Activated naive CD8-positive, alpha-beta T cell treated with anti-CD3 and anti-CD28 coated beads for 36 hours (primary cell): ENCODE results near the gene STXBP6. TPM values are rescaled to one million over a fixed set of nuclear protein-coding genes. Genes with fewer than 3 reads are reported as not detected.

Source experiments
- DNase-seq: peaks from one replicate; pipeline ENCODE4 v3.0.0; 2021
- H3K27ac Mint-ChIP-seq: one replicate; pipeline ENCODE4 v1.8.0; 2022; ENCODE audit warnings: mild to moderate bottlenecking, moderate library complexity, mixed read lengths
- H3K27me3 Mint-ChIP-seq: one replicate; pipeline ENCODE4 v1.8.0; 2022; ENCODE audit warnings: mild to moderate bottlenecking, mixed read lengths
- H3K36me3 Mint-ChIP-seq: one replicate; pipeline ENCODE4 v1.8.0; 2021; ENCODE audit warnings: mild to moderate bottlenecking, mixed read lengths
- H3K4me1 Mint-ChIP-seq: one replicate; pipeline ENCODE4 v1.8.0; 2021; ENCODE audit warnings: mixed read lengths
- H3K4me3 Mint-ChIP-seq: one replicate; pipeline ENCODE4 v1.8.0; 2022; ENCODE audit warnings: mild to moderate bottlenecking, moderate library complexity, mixed read lengths
- H3K9me3 Mint-ChIP-seq: one replicate; pipeline ENCODE4 v1.8.0; 2022; ENCODE audit warnings: mixed read lengths
- total RNA-seq, 2 experiments: library from RNA; stranded (reverse); gene quantifications; one replicate each; pipeline ENCODE4 v1.2.3, GENCODE V29; 2021

The STXBP6 gene
- total RNA-seq, 2 experiments from 2014 or later: not detected

DNA sequence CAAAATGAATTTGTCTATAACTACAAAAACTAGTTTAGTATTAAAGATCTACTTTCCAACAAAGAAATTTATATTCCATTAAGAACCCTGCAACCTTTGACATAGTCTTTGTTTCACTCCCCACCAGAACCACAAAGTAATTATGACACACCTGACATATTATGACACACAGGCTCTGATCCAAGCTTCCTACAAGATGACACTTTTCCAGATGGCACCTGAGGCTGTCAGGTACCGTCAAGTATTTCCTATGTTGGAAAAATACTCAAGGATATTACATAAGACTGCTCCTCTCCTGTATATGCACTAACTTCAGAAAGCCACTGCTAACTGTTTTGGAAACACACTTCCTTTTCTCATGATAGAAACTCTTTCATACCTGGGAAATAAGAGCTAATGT, 38.9 kb downstream of the STXBP6 start:
- no peak overlapping the region for H3K4me3 Mint-ChIP-seq
- no peaks in the 10 kb centered on the region for H3K36me3 Mint-ChIP-seq
- H3K27ac Mint-ChIP-seq: no peak overlapping the region
- no peak for DNase-seq
- no peaks in the 10 kb centered on the region for H3K4me1 Mint-ChIP-seq
- peaks cover 3% of the 10 kb centered on the region for H3K27me3 Mint-ChIP-seq
- no peaks in the 10 kb centered on the region for H3K9me3 Mint-ChIP-seq

DNA sequence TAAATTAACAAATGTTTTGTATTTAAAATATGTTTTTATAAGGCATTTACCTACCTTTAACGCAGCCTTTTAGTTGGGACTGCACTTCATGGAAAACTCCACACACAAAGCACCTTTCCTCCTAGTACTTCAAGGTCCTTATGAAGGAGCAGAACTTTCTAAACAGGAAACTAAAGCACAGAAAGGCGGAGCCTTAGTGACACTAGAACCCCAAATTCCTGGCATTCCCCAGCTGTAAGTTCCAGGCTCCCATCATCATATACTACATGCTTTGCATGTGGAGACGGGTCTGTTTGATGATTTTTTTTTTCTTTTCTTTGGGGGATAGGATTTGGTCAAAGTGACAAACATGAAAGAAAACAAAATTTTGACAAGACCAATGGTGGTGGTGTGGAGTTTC, 39.5 kb downstream of the STXBP6 start:
- no peaks in the 10 kb centered on the region for H3K36me3 Mint-ChIP-seq
- no peaks in the 10 kb centered on the region for H3K9me3 Mint-ChIP-seq
- no peak overlapping the region for H3K4me3 Mint-ChIP-seq
- no peaks in the 10 kb centered on the region for H3K4me1 Mint-ChIP-seq
- no peaks in the 10 kb centered on the region for H3K27me3 Mint-ChIP-seq
- no peak overlapping the region for H3K27ac Mint-ChIP-seq
- no peak for DNase-seq

DNA sequence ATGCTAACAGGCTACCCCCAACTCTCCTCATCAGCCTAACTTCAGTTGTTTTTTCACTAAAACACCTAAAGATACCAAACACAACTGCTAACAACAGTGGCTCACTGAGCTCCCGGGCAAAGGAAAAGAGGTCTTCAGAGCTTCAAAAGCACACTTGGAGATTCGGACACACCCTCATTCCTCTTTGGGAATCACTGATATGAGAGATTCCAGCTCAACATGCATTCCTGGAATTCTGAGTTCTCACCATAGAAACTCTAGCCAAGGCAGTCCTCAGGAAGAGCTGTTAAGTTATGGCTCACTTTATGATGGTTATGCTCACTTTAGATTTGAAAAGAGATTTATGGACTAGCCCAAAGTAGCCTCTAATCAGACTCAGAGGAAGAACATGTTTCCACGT, 40.1 kb downstream of the STXBP6 start:
- no peaks in the 10 kb centered on the region for H3K9me3 Mint-ChIP-seq
- no peaks in the 10 kb centered on the region for H3K36me3 Mint-ChIP-seq
- H3K4me1 Mint-ChIP-seq: no peaks in the 10 kb centered on the region
- H3K27ac Mint-ChIP-seq: no peak overlapping the region
- no peak overlapping the region for H3K4me3 Mint-ChIP-seq
- DNase-seq: no peak
- H3K27me3 Mint-ChIP-seq: no peaks in the 10 kb centered on the region

DNA sequence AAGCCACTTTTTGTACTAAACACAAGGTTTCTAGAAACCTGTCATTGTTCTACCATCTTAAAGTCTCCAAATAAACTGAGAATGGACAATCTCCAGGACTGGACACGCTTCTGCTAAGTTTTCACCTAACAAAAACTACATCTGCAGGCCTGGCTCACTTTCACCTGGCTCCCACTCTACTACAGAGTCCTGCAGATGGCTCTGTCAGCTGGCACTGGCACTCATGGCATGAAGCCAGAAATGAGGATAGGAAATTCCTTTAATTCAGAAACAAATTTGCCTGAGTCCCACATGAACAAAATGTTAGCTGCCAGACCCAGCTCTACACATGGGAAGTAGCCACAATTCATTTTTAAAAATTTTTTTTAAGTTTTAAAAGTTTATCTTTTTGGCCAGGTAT, 42.1 kb downstream of the STXBP6 start:
- no peaks in the 10 kb centered on the region for H3K4me1 Mint-ChIP-seq

DNA sequence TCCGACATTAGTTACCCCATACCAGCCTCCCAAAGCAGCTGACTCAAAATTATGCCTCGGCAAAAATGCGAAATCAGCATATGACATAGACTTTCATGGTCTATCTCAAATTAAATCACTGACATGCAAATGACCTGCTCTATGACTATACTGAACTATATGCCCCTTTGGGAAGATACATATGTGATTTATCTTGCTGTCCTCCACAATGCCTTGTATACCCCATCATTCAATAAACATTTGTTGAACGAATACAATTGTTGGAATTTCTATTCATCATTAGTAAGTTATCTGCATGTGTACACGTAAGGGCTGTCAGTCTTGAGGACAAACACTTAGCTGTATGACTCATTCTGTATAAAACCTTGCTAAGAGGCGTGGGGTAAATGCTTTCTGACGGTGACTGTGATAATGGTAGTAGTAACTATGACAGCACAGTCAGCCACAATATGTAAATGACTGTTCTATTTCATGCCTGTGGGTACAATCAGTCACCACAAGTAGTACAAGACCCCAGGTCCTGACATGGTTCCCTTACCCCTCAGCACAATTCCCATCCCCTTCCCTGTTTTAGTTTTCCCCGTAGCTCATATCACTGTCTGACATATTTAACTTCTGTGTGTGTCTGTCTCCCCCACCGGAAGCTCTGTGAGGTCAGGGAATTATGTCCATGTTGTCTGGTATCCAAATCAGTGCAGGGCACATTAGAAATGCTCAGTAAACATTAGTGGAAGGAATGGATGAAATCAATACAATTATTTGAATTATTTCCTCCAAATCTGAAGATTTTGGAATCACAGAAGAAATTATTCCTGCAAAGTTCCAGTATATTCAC, 42.8 kb downstream of the STXBP6 start:
- H3K36me3 Mint-ChIP-seq: no peaks in the 10 kb centered on the region
- H3K27ac Mint-ChIP-seq: no peak overlapping the region
- H3K4me1 Mint-ChIP-seq: no peaks in the 10 kb centered on the region
- no peaks in the 10 kb centered on the region for H3K9me3 Mint-ChIP-seq
- no peak for DNase-seq
- no peaks in the 10 kb centered on the region for H3K27me3 Mint-ChIP-seq
- H3K4me3 Mint-ChIP-seq: no peak overlapping the region

More for the DNA sequence above, 42.1 kb downstream of the STXBP6 start:
- H3K27ac Mint-ChIP-seq: no peak overlapping the region
- no peaks in the 10 kb centered on the region for H3K27me3 Mint-ChIP-seq
- no peak for DNase-seq
- no peak overlapping the region for H3K4me3 Mint-ChIP-seq
- no peaks in the 10 kb centered on the region for H3K36me3 Mint-ChIP-seq
- no peaks in the 10 kb centered on the region for H3K9me3 Mint-ChIP-seq

DNA sequence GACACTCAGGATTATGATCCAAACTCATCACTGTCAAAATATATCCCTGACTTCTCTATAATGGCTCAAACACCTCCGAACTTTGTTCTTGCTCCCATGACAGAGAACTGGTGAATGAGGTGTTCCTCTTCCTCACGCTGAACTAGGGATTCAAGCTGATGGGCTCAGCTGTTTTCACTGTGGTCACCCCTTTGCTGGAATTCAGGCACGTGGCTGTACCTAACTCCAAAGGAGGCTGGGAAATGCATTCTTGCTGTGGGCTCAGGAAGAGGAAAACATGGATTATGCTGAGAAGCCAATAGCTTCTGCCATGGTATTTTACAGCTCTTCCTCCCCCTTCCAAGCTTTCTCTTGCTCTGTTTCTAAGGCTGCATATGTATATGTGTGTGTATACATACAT, 43.9 kb downstream of the STXBP6 start:
- Mint-ChIP-seq H3K27me3 (no peaks in the 10 kb centered on the region), H3K27ac (no peak overlapping the region), H3K36me3 (no peaks in the 10 kb centered on the region), H3K4me3 (no peak overlapping the region), H3K9me3 (no peaks in the 10 kb centered on the region), H3K4me1 (no peaks in the 10 kb centered on the region)
- DNase-seq: no peak

DNA sequence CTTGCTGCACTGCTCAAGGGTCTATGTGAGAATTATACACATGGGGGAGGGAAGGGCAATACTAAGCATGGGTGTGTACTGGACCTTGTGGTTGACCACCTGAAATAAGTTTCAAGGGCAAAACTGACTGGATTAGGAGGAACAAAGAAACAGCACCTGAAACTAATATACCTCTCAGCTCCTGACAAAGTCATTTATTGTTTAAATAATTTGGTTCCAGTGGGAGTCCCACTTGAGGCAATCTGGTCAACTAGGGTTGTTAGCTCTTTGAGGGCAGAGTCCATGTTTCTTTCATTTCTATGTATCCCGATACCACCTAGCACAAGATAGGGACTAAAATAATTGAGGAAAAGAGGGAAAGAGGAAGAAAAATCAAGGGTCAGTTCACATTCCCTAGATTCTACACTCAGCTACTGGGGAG, 45.5 kb downstream of the STXBP6 start:
- H3K4me1 Mint-ChIP-seq: no peaks in the 10 kb centered on the region
- no peak for DNase-seq
- H3K27ac Mint-ChIP-seq: no peak overlapping the region
- no peak overlapping the region for H3K4me3 Mint-ChIP-seq
- no peaks in the 10 kb centered on the region for H3K27me3 Mint-ChIP-seq
- no peaks in the 10 kb centered on the region for H3K9me3 Mint-ChIP-seq
- no peaks in the 10 kb centered on the region for H3K36me3 Mint-ChIP-seq

DNA sequence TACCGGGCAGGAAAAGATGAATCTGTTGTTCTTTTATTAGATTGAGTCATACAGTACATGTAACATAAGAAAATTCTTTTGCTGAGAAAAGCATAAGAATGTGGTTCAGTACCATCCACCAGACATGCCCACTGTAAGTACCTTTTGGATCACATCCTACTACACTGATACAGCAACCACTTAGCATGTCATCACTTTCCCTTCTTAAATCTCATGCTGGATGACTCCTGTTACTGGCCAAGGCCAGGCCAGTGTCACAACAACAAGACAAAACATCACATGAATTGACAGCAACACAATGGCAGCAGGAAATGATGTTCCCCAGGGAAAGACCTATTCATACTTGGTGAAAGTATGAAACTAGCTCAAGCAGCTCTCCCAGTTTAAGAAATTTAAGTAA, 46.4 kb downstream of the STXBP6 start:
- no peak for DNase-seq
- Mint-ChIP-seq H3K36me3 (no peaks in the 10 kb centered on the region), H3K27me3 (no peaks in the 10 kb centered on the region), H3K4me1 (no peaks in the 10 kb centered on the region), H3K4me3 (no peak overlapping the region), H3K9me3 (no peaks in the 10 kb centered on the region), H3K27ac (no peak overlapping the region)

DNA sequence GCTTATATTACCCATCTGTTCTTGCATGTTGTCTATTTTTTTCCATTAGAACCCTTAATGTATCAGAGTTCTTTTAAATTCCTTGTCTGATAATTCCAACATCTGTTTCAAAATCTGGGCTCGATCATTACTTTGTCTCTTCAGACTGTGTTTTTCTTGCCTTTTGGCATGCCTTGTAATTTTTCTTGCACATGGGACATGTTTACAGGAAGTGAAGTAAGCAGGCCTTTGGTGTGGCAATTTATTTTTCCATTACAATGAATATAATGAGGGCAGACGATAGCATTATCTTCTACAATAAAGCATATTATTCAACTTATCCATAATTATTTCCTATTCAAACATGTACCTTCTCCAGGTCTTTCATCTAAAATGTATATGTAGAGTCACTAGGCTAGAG, 48.3 kb downstream of the STXBP6 start:
- no peak overlapping the region for H3K27ac Mint-ChIP-seq
- H3K27me3 Mint-ChIP-seq: no peaks in the 10 kb centered on the region
- no peak overlapping the region for H3K4me3 Mint-ChIP-seq
- H3K9me3 Mint-ChIP-seq: no peaks in the 10 kb centered on the region
- H3K4me1 Mint-ChIP-seq: no peaks in the 10 kb centered on the region
- DNase-seq: no peak
- H3K36me3 Mint-ChIP-seq: no peaks in the 10 kb centered on the region

DNA sequence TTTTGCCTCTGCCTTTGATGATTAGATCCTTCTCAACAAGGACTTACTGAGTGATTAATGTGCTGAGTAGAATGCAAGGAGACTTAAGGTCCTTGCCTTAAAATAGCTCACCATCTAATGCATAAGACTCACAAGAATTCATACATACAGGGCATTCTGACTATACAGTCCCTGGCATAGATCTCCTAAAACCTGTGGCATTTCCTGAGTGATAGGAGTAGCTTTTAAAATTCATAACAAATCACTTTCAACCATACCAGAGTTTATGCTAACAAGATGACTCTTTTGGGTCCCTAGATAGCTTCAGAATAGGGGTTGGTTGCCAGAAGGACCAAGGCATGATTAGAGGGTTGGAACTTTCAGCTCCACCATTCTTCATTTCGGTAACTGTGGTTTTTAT, 48.8 kb downstream of the STXBP6 start:
- Mint-ChIP-seq H3K4me3 (no peak overlapping the region), H3K4me1 (no peaks in the 10 kb centered on the region), H3K36me3 (no peaks in the 10 kb centered on the region), H3K9me3 (no peaks in the 10 kb centered on the region), H3K27me3 (no peaks in the 10 kb centered on the region), H3K27ac (no peak overlapping the region)
- no peak for DNase-seq

DNA sequence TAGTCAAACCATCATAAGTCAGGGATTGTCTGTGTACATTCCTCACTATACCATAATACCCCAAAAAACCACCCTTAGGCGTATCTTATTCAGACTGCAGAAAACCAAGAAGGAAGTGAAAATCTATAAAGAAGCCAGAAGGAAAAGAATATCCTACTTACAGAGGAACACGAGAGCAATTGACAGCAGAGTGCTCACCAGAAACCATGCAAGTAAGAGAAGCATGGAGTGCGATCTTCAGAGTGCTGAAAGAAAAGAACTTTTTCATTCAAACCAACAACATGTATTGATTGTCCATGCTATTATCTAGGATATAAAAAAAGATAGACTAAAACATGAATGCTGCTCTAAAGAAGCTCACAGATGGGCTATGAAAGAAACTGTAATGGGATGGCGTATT, 50.8 kb downstream of the STXBP6 start:
- Mint-ChIP-seq H3K4me3 (no peak overlapping the region), H3K9me3 (no peaks in the 10 kb centered on the region), H3K27ac (no peak overlapping the region), H3K27me3 (no peaks in the 10 kb centered on the region), H3K4me1 (no peaks in the 10 kb centered on the region), H3K36me3 (no peaks in the 10 kb centered on the region)
- no peak for DNase-seq

DNA sequence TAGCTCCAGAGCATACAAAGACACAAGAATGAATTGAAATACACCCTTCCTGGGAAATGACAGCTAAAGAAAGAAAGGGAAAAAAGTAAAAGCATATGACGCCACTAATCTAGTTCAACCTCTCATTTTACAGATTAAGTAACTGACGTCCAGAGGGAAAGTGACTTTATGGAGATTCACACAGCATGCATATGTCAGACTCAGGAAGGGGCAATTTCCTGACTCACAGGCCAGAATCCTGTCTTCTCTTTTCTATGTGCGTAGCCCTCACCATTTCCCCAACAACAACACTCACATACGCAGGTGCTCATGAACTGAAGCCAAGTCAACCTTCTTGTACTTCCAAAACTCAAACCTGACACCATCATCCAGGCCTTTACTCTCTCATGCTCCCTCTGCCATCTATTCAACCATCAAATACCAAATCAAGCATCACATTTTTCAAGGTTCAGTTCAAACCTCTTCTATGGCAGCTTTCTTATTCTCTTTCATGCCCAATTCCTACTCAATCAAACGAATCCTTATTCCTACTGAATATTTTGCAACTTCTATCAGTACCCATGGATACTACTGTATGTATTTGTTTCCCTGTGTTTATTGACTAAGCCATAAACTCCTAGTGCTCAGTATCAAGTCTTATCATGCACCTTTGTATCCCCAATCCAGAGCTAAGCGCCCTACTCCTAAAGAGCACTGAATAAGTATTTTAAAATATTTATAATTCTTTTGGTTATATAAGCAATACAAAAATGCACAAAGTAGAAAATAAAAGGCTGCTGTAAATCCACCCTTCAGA, 52.8 kb downstream of the STXBP6 start:
- Mint-ChIP-seq H3K9me3 (no peaks in the 10 kb centered on the region), H3K36me3 (no peaks in the 10 kb centered on the region), H3K4me3 (no peak overlapping the region), H3K27ac (no peak overlapping the region), H3K27me3 (no peaks in the 10 kb centered on the region), H3K4me1 (no peaks in the 10 kb centered on the region)
- DNase-seq: no peak

DNA sequence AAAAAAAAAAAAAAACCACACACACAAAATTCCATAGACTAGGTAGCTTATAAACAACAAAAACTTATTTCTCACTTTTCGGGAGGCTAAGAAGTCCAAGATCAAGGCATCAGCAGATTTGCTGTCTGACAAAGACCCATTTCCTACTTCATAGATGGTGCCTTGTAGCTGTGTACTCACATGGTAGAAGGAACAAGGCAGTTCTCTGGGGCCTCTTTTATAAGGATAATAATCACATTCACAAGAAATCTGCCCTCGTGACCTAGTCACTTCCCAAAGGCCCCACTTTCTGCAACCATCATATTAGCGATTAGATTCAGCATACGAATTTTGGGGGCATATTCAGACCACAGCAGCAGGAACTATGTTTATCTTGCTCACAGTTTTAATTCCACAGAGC, 54.9 kb downstream of the STXBP6 start:
- Mint-ChIP-seq H3K27me3 (no peaks in the 10 kb centered on the region), H3K4me3 (no peak overlapping the region), H3K27ac (no peak overlapping the region), H3K4me1 (no peaks in the 10 kb centered on the region), H3K9me3 (no peaks in the 10 kb centered on the region), H3K36me3 (no peaks in the 10 kb centered on the region)
- DNase-seq: no peak

DNA sequence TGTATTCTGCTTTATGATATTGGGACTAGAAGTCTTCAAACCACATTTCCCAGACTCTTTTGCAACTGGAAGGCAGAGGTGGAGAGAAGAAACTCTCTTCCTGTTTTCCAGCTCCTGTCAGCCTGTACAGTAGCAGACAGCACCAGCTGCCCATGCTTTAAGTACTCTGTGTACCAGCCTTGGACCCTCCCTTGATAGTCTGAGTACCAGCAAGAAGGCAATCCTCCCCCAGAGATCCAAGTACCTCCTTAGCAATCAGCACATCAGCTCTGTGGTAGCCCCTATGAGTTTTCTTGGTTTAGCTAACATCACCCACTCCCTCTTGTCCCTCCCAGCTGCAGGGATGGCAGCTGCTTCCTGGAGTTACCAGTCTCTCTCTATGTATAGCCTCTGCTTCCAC, 56.3 kb downstream of the STXBP6 start:
- no peak overlapping the region for H3K27ac Mint-ChIP-seq
- H3K4me1 Mint-ChIP-seq: no peaks in the 10 kb centered on the region
- no peak overlapping the region for H3K4me3 Mint-ChIP-seq
- H3K9me3 Mint-ChIP-seq: no peaks in the 10 kb centered on the region
- peaks cover 3% of the 10 kb centered on the region for H3K27me3 Mint-ChIP-seq
- no peaks in the 10 kb centered on the region for H3K36me3 Mint-ChIP-seq
- no peak for DNase-seq

DNA sequence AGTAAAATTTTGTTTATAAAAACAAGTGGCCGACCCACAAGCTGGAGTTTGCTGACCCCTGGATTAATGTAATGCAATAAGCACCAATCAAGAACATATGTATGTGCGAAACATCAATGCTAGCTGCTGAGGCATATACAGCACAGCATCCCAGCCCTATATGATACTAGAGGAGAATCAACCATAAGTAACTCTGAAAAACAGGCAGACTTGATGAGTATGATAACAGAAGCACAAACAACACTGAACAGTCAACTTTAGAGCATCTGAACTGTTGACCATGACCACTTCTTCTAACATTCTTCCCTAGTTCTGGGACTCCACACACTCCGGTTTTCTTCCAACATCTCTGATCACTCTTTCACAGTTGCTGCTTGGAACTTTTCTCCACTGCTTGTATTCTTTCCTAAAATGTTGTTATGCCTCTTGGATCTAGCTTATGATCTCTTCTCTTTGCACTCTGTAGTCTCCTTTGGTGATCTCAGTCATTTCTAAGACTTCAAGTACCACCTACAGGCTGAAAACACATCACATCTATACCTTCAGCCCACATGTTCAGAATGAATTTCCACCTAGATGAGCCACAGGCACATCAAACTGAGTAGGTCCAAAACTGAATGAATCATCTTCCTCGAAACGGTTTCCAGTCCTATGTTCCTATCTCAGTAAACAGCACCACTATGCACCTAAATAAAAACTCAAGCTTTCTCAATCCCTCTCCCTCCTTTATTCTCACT, 57.2 kb downstream of the STXBP6 start:
- no peaks in the 10 kb centered on the region for H3K36me3 Mint-ChIP-seq
- no peak overlapping the region for H3K27ac Mint-ChIP-seq

More for the DNA sequence above, 57.2 kb downstream of the STXBP6 start:
- Mint-ChIP-seq H3K9me3 (no peaks in the 10 kb centered on the region), H3K27me3 (peaks cover 3% of the 10 kb centered on the region), H3K4me3 (no peak overlapping the region), H3K4me1 (no peaks in the 10 kb centered on the region)
- DNase-seq: no peak
